HG03064 (cell line): ENCODE data around the gene ESAM.
"Not testable (repeated sequence)": the region's sequence is repeated elsewhere in the genome, so short reads cannot be mapped to it uniquely, and the experiment has no call there.

Source experiments
- ATAC-seq: cut with Tn5 transposase; IDR thresholded peaks from one replicate; pipeline ENCODE4 v1.9.1; 2021; ENCODE audit warnings: low read depth; ENCODE audit not compliant: unreplicated experiment

Gene ESAM

DNA sequence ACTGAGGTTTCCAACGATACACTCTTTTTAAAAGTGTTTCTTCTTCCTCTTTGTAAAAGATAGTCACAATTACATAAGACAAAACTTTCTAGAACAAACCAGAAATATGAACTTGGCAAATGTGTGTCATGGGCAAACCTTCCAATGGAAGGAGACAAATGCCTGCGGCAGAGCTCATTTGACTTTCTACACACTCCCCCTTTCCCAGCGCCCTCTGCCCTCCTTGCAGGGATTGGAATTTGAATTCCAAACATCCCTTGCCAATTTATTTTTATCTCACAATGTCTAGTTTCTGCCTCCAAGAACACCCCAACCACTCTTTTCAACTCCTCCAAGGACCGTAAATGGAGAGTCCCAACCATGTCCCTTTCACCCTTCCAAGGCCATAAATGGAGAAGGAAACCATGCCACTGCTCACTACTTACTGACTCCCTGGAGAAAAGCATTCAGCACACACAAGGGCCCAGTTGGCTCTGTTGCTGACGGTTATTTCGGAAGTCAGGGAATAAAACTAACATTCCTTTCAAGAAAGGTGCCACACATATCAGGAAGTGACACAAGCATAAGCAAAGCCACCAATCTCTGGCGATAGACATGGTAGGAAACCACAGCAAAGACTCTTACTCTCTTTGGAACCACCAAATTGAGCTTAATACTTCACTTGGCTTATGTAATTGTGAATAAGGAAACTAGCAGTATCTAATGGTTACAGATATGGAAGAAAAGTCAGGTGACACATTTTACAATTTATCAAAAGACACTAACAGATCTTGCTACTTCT lies 15.0 kb upstream of the ESAM start:
- ATAC-seq: no peak

DNA sequence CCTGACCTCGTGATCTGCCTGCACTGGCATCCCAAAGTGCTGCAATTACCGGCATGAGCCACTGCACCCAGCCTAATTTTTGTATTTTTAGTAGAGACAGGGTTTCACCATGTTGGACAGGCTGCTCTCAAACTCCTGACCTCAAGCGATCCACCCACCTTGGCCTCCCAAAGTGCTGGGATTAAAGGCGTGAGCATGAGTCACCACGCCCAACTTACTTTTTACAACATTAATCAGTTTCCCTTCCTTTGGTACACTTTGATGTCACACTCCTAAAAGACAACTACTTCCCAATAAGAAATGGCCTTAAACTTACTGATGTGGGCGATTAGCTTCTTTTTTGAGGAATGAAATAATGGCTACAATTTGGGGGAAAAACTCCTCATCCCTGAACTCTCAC lies 8.9 kb upstream of the ESAM start:
- ATAC-seq: not testable (repeated sequence)

DNA sequence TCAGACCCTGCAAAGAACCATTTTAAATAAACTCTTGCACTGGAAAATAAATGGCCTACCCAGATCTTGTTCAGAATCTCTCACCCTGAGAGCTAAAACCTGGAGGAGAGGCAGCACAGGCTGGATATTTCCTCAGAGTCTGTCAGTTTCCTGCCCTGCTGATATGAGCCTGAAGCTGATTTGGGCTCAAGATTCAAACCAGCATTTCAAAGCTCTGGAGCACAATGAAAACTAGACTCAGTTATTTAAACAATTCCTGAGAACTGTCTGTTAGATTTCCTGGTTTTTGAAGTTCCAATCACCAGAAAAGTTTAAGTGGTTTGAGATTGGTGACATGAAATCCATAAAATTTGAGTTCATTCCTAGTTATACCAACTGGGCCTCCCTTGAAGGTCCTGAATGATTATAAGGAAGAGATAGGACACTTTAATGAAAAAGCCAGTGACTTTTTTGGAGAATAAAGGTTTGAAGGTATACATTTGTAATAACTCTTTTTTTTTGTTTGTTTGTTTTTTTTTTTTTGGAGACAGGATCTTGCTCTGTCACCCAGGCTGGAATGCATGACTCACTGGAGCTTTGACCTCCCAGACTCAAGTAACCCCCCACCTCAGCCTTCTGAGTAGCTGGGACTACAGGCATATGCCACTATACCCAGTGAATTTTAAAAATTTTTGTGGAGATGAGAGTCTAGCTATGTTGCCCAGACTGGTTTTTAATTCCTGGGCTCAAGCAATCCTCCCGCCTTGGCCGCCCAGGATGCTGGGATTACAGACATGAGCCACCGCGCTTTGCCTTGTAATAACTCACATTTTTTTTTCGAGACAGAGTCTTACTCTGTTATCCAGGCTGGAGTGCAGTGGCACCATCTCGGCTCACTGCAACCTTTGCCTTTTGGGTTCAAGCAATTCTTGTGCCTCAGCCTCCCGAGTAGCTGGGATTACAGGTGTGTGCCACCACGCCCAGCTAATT lies 8.0 kb upstream of the ESAM start:
- ATAC-seq: no peak

DNA sequence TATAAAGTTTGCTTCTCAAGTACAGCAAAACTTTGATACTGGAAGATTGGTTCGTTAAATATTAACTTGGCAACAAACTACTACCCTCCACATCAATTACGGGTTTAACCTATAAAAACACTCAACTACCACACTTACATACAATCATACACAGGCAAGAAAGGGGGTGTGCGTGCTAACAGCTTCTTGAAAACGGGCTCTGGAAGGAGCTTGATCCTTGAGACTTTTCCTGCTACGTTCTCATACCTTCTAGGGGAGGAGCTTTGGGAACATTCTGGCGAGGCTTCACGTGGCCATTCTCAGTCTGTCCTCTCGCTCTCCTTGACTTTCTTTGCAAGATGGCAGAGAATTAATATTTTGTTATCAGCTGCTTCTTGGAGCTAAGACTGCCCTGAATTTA lies 6.8 kb upstream of the ESAM start:
- ATAC-seq: no peak

DNA sequence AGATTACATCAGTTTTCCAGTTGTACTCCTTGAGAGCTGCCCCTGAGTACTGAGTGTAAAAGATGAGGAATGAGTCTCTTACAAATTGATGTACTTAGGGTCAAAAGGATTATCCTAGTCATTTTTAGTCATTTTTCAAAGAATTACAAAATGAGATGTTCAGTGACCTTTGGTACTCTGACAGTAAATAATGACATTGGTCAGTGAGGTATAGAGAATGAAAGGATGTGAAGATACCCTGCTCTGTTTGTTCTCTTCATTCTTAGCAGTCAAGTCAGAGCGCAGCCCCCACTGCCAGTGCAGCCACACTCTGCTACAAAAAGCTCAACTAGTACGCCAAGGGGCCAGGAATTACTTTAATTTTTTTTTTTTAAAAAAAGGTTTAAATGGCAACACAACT lies 4.1 kb upstream of the ESAM start:
- no peak for ATAC-seq

DNA sequence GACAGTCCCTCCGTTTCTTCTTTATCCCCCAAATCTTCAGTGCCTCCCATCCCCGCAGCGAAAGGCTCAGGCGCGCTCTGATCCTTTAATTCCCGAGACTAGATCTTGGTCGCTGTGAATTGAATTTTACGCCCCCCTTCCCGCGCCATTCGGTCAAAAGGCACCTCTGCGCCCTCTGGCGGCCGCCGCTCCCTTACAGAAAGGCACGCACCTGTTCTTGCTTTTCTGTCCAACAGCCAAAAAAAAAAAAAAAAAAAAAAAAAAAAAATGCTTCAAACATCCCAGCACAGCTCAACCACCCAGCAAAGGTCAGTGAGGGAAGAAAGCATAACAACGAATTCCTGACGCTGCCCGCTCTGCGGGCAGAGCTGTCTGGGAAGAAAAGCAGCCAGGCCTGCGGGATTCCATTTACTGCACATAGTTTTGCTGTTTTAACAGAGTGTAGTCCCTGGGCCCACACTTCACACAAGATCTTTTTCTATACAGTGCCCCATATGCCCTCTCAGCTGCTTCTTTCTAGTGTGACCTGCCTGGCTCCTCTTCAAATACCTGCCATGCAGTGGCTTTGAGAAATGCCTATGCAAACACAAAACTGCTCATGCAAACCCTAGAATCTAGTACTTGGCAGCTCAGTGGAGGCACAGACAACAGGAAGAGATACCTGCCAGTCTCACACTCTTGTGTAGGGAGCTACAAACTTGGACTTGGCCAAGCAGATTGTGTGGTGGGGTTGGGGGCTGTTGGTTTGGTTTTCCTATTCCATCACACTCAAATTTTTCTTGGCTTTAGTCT lies 1.3 kb upstream of the ESAM start:
- no peak for ATAC-seq

DNA sequence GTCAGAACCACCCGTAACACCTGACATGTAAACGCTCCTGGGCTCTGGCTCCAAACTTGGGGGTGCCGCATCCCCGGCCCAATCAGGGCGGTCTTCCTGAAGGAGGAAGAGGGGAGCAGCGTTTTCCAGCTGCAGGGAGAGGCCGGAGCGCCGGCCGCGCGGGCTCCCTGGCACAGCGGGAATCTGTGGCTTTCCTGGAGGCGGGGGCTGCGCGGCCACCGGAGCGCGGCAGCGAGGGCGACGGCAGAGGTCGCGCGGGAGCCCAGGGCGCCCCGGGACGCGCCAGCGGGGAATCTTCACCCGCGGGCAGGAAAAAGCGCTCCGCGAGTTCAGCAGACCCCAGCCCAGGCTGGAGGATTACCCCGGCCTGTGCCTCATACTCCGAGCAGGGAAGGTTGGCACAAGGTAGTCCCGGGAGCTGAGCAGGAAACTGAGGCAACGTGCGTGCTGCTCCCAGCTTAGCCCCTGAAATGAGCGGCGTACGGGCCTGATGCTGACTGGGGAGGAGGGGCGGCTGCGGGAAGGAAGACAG lies 600 bp upstream of the ESAM start:
- peak; percentile 9 for ATAC-seq

DNA sequence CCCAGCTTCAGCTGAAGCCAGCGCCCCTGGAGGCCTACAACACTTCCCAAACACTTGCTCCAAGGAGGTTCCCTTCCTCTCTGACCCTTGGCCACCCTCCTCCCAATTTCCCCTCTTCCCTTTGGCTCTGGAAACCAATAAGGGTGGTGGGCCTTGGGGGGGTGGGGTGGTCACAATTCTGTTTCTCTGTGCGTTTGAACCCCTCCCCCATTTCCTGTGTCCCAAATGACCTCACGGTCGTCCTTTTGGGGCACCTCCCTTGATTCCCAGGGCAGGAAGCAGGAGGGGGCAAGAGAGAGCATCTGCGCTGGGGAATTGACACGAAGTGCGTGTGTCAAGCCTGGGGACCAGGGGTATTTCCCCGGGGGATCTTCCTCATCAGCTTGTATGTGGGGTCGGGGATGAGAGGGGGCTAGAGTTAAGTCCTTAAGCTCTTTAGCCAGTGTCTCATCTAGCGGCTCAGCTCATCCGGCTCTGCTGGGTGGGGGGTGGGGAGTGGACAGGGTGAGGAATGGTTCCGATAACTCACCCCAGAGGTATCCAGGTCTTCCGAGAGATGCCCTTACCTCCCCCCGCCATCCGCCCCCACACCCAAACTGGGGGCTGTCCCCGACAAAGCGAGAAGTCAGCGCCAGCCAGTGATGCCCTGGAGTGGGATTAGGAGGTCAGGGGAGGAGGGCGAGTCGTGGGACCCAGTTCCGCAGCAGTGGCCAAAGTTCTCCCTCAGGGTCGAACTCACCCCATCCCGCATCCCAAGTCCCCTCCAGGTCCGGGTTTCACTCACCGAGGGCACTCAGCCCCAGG lies 587 bp downstream of the ESAM start:
- no peak for ATAC-seq

DNA sequence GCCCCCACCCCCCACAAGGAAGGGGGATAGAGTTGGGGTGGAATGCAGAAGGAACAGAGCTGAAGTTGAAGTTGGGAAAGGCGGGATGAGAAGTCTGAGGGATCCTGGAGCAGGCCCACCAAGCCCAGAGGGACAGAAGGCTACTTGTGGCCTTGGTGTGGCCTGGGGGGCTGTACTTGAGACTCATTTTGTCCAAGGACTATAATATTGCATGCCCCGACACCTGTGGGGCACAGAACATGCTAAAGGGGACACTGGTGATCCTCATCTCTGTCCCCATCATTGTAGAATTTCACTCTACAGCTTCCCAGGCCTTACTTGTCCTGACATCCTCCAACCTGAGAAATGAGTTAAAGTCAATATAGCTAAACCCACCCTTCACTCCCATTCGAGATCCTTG lies 1.3 kb downstream of the ESAM start:
- ATAC-seq: no peak

DNA sequence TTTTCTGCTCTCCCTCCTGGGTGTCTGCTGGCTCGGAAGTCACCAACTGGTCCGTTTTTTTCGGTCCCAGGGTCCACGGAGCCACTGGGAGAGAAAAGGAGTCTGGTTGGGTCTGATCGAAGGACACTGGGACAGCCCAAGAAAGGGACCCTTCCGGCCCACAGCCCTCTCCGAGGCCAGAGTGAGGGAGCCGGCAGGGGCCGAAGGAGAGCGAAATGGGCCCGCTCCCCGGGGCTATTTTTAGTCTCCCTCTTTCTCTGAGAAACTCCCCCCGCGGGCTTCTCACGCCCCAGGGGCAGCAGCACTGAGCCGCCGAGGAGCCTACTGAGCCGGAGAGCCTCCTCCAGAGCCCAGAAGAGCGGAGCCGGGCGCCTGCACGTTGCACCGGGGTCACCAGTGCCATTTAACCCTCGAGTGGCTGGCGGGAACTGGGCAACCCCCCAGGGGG lies 1.9 kb downstream of the ESAM start:
- ATAC-seq: peak; percentile 33

DNA sequence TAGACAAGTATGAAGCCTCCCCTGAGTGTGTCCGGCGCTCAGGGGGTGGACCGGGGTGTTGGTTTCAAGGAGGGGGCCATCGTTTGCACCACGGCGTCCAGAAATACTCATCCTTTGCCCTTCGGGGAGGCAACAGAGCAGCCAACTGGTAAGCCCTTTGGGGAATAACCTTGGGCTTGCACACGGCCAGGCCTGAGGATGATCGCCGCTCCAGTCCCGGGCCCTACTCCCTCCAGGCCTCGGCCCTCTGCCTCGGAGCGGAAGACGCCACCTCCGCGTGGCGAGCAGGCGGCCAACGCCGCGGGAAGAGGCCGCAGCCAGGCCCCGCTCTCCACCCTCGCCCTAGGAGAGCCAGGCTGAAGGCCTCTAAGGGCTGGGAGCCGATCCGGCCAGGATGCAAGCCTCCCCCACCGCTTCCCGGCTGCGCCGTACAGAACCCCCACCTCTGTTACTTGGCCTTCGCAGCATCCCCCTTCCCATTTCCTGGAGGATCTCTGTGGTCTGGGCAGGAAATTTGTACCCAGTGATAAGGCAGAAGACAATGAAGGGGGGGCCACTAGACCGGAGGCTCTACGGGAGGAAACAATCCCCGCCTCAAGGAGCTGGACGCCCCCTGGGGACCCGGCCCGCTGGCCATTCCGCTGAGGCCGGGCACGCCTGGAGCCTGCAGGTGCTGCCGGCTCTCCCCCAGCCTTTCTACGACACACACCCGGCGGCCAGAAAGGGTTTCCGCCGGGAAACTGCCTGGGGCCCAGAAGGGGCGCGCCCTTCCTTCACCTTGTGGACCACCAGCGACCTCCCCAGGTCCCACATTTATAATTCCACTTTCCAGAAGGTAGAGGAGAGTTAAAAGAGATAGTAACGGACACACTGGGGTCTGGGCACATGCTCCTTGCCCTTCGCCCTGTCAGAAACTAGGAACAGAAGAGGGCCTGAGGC lies 2.6 kb downstream of the ESAM start:
- peak; percentile 13 for ATAC-seq

DNA sequence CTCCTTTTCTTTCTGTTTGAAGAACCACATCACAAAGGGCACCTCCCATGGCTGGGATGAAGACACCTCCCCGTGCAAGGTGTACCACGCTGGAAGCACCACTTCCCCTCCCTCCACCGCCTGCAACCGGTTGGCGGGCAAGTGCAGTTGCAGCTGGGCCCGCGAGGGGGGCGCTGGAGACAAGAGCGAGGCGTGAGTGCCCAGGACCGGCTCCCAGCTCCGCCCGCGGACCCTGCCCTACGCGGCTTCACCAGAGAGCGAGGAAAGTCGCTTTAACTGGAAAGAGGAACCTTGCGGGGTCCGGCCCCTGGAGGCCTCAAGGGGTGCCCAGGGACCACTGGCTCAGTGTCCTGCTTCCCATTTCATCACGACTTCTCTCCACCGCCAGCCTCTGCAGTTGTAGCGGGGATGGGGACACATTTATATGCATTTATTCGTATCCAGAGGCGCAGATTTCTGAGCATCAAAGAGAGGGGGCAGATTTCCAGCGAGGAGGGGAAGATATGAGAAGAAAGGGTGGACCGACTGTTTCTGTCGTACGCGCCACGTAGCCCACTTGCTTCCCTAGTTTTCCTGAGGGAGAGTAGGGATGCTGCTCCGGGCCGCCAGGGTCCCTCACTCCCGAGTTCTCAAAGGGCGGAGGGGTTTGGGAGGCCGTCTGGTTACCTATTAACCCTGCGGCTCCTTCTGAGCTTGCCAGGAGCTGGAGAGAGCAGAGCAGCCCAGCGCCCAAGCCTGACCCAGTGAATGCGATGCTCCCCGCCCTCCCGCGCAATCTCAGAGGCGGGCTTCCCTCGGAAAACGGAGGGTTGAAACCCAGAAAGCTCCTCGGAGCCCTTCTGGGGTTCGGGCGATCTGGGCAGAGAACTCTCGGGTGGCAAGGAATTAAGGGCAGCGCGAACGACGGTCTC lies 3.5 kb downstream of the ESAM start:
- peak; percentile 46 for ATAC-seq

DNA sequence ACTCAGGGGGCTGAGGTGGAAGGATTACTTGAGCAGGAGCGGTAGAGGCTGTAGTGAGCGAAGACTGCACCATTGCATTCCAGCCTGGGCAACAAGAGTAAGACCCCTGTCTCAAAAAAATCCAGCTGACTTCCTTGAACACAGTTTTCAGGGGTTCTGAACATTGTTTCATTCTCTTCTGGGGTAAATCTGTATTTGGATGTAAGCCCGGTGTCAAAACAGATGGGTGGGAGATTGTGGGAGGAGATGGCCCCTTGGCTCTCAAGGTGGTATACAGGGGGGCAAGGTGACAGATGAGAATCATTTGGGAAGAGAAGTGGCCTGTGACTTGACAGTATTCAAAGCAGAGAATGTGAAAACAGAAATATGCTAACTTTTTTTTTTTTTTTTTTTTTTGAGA lies 4.8 kb downstream of the ESAM start:
- ATAC-seq: no peak

DNA sequence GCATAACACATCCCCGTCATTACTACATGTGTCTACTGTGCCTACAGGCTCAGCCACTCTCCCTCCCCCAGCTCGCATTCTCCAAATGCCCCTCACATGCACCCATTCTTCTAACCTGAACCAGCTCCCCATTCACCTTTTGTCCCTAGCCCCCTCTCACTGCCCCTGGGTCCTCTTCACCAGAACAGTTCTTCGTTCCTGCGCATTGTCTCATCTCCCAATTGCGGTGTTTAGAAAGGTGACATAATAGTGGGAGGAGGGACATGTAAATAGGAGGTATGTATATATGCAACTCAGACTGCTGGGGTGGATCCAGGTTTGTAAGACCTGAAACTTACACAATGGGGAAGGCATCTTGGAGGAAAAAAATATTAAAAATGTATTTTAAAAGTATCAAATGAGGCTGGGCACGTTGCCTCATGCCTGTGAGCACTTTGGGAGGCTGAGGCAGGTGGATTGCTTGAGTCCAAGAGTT lies 5.3 kb downstream of the ESAM start:
- no peak for ATAC-seq

DNA sequence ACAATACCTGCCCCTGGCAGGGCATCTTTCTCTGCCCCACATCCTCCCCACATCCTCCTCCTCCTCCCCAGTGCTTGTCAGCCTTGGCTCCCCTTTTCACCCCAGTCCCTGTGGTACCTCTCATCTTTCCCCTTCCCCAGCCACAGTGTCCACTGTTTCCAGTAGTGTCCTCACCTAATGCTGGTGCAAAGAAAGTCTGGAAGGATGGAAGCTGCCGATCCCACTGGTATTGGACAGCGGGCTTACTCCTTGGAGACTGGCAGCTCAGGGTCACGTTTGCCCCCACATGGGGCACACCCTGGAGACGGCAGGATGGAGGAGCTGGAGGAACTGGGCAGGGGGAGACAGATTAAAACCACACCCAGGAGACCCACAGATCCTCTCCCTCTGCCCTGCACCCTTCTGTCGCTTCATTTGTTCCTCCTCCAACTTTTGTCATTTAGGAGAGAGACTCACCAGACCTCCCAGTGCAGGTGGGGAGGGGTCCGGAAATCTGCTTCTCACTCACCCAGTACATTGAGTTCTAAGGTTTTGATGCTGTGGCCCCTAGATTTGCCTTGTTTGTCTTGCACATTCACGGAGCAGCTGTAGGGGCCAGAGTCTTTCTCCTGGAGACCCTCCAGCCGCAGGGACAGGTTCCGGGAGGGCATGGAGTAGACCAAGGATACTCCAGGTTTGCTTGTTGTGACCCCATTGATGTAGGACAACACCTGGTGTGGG lies 5.9 kb downstream of the ESAM start:
- ATAC-seq: no peak

DNA sequence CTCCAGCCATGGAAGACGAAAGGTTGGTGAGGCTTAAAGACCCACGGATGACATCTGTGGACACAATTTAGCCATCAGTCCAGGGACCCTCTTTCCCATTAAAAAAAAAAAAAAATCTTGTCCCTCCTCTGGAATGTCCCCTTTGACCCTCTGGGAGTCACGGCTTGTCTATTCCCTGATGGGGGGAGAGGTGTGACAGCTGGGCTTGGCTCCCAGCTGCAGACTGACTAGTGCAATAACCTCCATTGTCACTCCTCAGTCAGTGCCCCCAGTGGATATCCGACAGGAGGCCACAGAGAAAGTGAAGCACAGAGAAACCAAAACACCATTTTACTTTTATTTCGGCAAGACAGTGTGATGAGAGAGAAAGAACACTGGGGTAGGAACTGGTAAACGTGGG lies 7.4 kb downstream of the ESAM start:
- ATAC-seq: no peak

DNA sequence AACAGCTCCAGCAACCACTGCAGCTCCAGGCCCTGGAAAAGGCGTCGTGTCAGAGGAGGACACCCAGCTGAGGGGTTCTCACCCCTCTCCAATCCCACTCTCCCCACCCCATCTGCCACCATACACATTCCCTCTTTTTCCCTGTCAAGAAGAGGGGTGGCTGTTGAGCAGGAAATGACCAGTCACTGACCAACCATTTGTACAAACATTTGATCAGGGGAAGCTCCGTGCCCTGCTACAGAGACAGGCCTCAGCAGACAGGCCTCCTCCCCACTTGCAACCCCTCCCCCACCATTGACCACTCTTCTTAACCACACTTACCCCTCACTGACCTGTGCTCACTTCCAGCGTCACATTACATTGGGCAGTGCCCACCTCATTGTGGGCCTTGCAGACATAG lies 7.8 kb downstream of the ESAM start:
- ATAC-seq: no peak
